HEK293 (cell line): ENCODE data around the gene KAT7.

Experiments
- CTCF ChIA-PET: fragments of 350-600 bp; formaldehyde crosslinking; extraction: SDS; loops from one replicate; lab custom pipeline; 2021; ENCODE audit warnings: antibody characterized with exemption; lab: Yijun Ruan, JAX
- POLR2A ChIA-PET: fragments of 300-600 bp; formaldehyde crosslinking; extraction: SDS; loops from one replicate; lab custom pipeline; 2020; ENCODE audit warnings: antibody characterized with exemption, inconsistent platforms; lab: Yijun Ruan, JAX
- H3K27ac ChIP-seq: fragments of 200-500 bp; sonication (Bioruptor generic); 2 replicates; pipeline ENCODE4 v1.5.1; 2014; ENCODE audit warnings: low read depth, low read length, control low read depth, inconsistent platforms; ENCODE audit errors: extremely low read depth
- H3K36me3 ChIP-seq, 2 experiments: fragments of 200-500 bp in 1 of 2; sonication (Bioruptor generic) in 1 of 2; 1 replicate in 1 of 2; 2 replicates in 1 of 2; pipeline ENCODE4 v1.5.1; 2014 to 2017; ENCODE audit warnings: inconsistent platforms in 2 of 2, low read length in 2 of 2; ENCODE audit not compliant: control insufficient read depth in 2 of 2, insufficient read depth in 1 of 2
- H3K4me1 ChIP-seq: fragments of 200-500 bp; sonication (Bioruptor generic); 2 replicates; pipeline ENCODE4 v1.5.1; 2014; ENCODE audit warnings: mild to moderate bottlenecking, low read length, inconsistent platforms; ENCODE audit not compliant: control insufficient read depth, insufficient read depth
- H3K4me3 ChIP-seq: 2 replicates; pipeline ENCODE4 v1.5.1; 2011; ENCODE audit warnings: low read depth, mild to moderate bottlenecking, control low read depth, low read length, moderate library complexity
- H3K9me3 ChIP-seq: fragments of 200-500 bp; sonication (Bioruptor generic); 2 replicates; pipeline ENCODE4 v1.5.1; 2014; ENCODE audit warnings: low read depth, low read length, inconsistent platforms; ENCODE audit not compliant: control insufficient read depth, insufficient read depth
- EGR2 ChIP-seq: fragments of 450-650 bp; formaldehyde crosslinking; IDR thresholded peaks from 2 replicates; pipeline ENCODE4 v1.5.1; 2016; ENCODE audit warnings: low read depth, missing biosample characterization, missing genetic modification characterization
- HOXD13 ChIP-seq: sonication (generic); formaldehyde crosslinking; IDR thresholded peaks from 2 replicates; pipeline ENCODE4 v1.8.0; 2022; ENCODE audit warnings: missing genetic modification reagents, borderline replicate concordance
- KLF1 ChIP-seq: fragments of 450-650 bp; formaldehyde crosslinking; IDR thresholded peaks from 2 replicates; pipeline ENCODE4 v1.5.1; 2016; ENCODE audit warnings: missing biosample characterization, missing genetic modification characterization
- KLF10 ChIP-seq: fragments of 450-650 bp; IDR thresholded peaks from 2 replicates; pipeline ENCODE4 v1.5.1; 2018; ENCODE audit warnings: missing biosample characterization, mild to moderate bottlenecking, missing genetic modification characterization
- PRDM2 ChIP-seq: fragments of 450-650 bp; formaldehyde crosslinking; IDR thresholded peaks from 2 replicates; pipeline ENCODE4 v1.5.1; 2016; ENCODE audit warnings: missing biosample characterization, missing genetic modification characterization, borderline replicate concordance
- RBAK ChIP-seq: fragments of 450-650 bp; formaldehyde crosslinking; IDR thresholded peaks from 2 replicates; pipeline ENCODE4 v1.5.1; 2016; ENCODE audit warnings: missing biosample characterization, missing genetic modification characterization
- SCRT2 ChIP-seq: fragments of 450-650 bp; formaldehyde crosslinking; IDR thresholded peaks from 2 replicates; pipeline ENCODE4 v1.5.1; 2016; ENCODE audit warnings: missing biosample characterization, missing genetic modification characterization
- ZBTB6 ChIP-seq: fragments of 450-650 bp; formaldehyde crosslinking; IDR thresholded peaks from 2 replicates; pipeline ENCODE4 v1.5.1; 2017; ENCODE audit warnings: missing biosample characterization, missing genetic modification characterization
- ZNF157 ChIP-seq: fragments of 450-650 bp; formaldehyde crosslinking; IDR thresholded peaks from 2 replicates; pipeline ENCODE4 v1.5.1; 2016; ENCODE audit warnings: missing biosample characterization, missing genetic modification characterization
- ZNF2 ChIP-seq: fragments of 450-650 bp; formaldehyde crosslinking; IDR thresholded peaks from 2 replicates; pipeline ENCODE4 v1.5.1; 2016; ENCODE audit warnings: missing biosample characterization, missing genetic modification characterization
- ZNF239 ChIP-seq: fragments of 450-650 bp; formaldehyde crosslinking; IDR thresholded peaks from 2 replicates; pipeline ENCODE4 v1.5.1; 2016; ENCODE audit warnings: missing biosample characterization, missing genetic modification characterization
- ZNF366 ChIP-seq: fragments of 450-650 bp; formaldehyde crosslinking; conservative IDR thresholded peaks from 2 replicates; pipeline ENCODE4 v1.5.1; 2016; ENCODE audit warnings: missing biosample characterization, missing genetic modification characterization
- ZNF558 ChIP-seq: fragments of 450-650 bp; formaldehyde crosslinking; IDR thresholded peaks from 2 replicates; pipeline ENCODE4 v1.5.1; 2016; ENCODE audit warnings: missing biosample characterization, missing genetic modification characterization
- ZNF600 ChIP-seq: fragments of 450-650 bp; formaldehyde crosslinking; IDR thresholded peaks from 2 replicates; pipeline ENCODE4 v1.5.1; 2016; ENCODE audit warnings: missing biosample characterization, missing genetic modification characterization
- ZNF660 ChIP-seq: fragments of 450-650 bp; IDR thresholded peaks from 2 replicates; pipeline ENCODE4 v1.5.1; 2018; ENCODE audit warnings: missing biosample characterization, mild to moderate bottlenecking, missing genetic modification characterization
- ZNF664 ChIP-seq: fragments of 450-650 bp; formaldehyde crosslinking; IDR thresholded peaks from 2 replicates; pipeline ENCODE4 v1.5.1; 2016; ENCODE audit warnings: missing biosample characterization, missing genetic modification characterization
- ZNF701 ChIP-seq: fragments of 450-650 bp; formaldehyde crosslinking; IDR thresholded peaks from 2 replicates; pipeline ENCODE4 v1.5.1; 2016; ENCODE audit warnings: missing biosample characterization, missing genetic modification characterization
- ZNF843 ChIP-seq: fragments of 450-650 bp; formaldehyde crosslinking; IDR thresholded peaks from 2 replicates; pipeline ENCODE4 v1.5.1; 2016; ENCODE audit warnings: missing biosample characterization, missing genetic modification characterization
- TF ChIP-seq, protein P1 (sequence below): fragments of 450-650 bp; IDR thresholded peaks from 2 replicates; pipeline ENCODE4 v1.5.1; 2018; ENCODE audit warnings: missing biosample characterization, missing genetic modification characterization
- TF ChIP-seq, protein P2 (sequence below): fragments of 450-650 bp; formaldehyde crosslinking; IDR thresholded peaks from 2 replicates; pipeline ENCODE4 v1.5.1; 2016; ENCODE audit warnings: missing biosample characterization, missing genetic modification characterization
- TF ChIP-seq, protein P3 (sequence below): fragments of 450-650 bp; formaldehyde crosslinking; IDR thresholded peaks from 2 replicates; pipeline ENCODE4 v1.5.1; 2016; ENCODE audit warnings: missing biosample characterization, missing genetic modification characterization, low read depth

Gene KAT7

GRCh38 chr17:49777563-49777962, 10.9 kb upstream of the KAT7 start:
- TF ChIP-seq, protein P1, sequence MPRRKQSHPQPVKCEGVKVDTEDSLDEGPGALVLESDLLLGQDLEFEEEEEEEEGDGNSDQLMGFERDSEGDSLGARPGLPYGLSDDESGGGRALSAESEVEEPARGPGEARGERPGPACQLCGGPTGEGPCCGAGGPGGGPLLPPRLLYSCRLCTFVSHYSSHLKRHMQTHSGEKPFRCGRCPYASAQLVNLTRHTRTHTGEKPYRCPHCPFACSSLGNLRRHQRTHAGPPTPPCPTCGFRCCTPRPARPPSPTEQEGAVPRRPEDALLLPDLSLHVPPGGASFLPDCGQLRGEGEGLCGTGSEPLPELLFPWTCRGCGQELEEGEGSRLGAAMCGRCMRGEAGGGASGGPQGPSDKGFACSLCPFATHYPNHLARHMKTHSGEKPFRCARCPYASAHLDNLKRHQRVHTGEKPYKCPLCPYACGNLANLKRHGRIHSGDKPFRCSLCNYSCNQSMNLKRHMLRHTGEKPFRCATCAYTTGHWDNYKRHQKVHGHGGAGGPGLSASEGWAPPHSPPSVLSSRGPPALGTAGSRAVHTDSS: no peak
- TF ChIP-seq KLF10 (no peak), RBAK (tag by site-specific recombination) (no peak), ZNF664 (no peak), SCRT2 (tag by site-specific recombination) (no peak), ZNF600 (tag by site-specific recombination) (no peak), ZNF843 (tag by site-specific recombination) (no peak), KLF1 (no peak), ZNF157 (tag by site-specific recombination) (no peak), PRDM2 (no peak), ZBTB6 (tag by site-specific recombination) (no peak), ZNF2 (tag by site-specific recombination) (no peak), ZNF366 (tag by site-specific recombination) (no peak), HOXD13 (CRISPR knock-in tag) (no peak)
- Histone ChIP-seq H3K36me3 (no peaks in the 10 kb centered on the region), H3K4me3 (no peak overlapping the region), H3K27ac (no peak overlapping the region), H3K4me1 (no peaks in the 10 kb centered on the region), H3K9me3 (no peaks in the 10 kb centered on the region)
- ChIA-PET CTCF (interaction anchor here (0.6 to 3.0 kb wide), 5 partner anchors 13 to 208 kb away, joined by 3 to 11 read pairs (median 6); partner anchors contain the start of gene SLC35B1), POLR2A (interaction anchor here (1.6 to 3.4 kb wide), 3 partner anchors 11 to 70 kb away, joined by 3 to 20 read pairs (median 11); partner anchors contain the start of genes FAM117A, KAT7 and SLC35B1)

GRCh38 chr17:49779156-49779738, 9.2 kb upstream of the KAT7 start:
- Histone ChIP-seq H3K36me3 (no peaks in the 10 kb centered on the region), H3K4me1 (no peaks in the 10 kb centered on the region), H3K4me3 (no peak overlapping the region), H3K27ac (no peak overlapping the region), H3K9me3 (no peaks in the 10 kb centered on the region)
- POLR2A ChIA-PET: interaction anchor here (0.8 to 0.9 kb wide), 2 partner anchors 9 to 15 kb away, joined by 4 to 5 read pairs; partner anchors contain the start of genes FAM117A and KAT7
- CTCF ChIA-PET: interaction anchor here (0.7 to 3.0 kb wide), 7 partner anchors 8 to 223 kb away, joined by 3 to 11 read pairs (median 3); partner anchors contain the start of genes KAT7 and SLC35B1
- TF ChIP-seq ZNF660: no peak
- no peak for TF ChIP-seq ZNF701 (tag by site-specific recombination)
- TF ChIP-seq ZNF558 (tag by site-specific recombination): no peak
- TF ChIP-seq, protein P2, sequence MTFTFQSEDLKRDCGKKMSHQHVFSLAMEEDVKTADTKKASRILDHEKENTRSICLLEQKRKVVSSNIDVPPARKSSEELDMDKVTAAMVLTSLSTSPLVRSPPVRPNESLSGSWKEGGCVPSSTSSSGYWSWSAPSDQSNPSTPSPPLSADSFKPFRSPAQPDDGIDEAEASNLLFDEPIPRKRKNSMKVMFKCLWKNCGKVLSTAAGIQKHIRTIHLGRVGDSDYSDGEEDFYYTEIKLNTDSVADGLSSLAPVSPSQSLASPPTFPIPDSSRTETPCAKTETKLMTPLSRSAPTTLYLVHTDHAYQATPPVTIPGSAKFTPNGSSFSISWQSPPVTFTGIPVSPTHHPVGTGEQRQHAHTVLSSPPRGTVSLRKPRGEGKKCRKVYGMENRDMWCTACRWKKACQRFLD (tag by site-specific recombination): no peak
- TF ChIP-seq EGR2 (tag by site-specific recombination): no peak
- no peak for TF ChIP-seq ZNF239
- TF ChIP-seq, protein P3, sequence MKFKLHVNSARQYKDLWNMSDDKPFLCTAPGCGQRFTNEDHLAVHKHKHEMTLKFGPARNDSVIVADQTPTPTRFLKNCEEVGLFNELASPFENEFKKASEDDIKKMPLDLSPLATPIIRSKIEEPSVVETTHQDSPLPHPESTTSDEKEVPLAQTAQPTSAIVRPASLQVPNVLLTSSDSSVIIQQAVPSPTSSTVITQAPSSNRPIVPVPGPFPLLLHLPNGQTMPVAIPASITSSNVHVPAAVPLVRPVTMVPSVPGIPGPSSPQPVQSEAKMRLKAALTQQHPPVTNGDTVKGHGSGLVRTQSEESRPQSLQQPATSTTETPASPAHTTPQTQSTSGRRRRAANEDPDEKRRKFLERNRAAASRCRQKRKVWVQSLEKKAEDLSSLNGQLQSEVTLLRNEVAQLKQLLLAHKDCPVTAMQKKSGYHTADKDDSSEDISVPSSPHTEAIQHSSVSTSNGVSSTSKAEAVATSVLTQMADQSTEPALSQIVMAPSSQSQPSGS: no peak
